Astrocyte (in vitro differentiated cells and primary cell): ENCODE data around the gene MGAT3. TPM values are rescaled to one million over a fixed set of nuclear protein-coding genes. Genes with fewer than 3 reads are reported as not detected.

Experiments
- DNase-seq: peaks from one replicate; pipeline ENCODE4 v3.0.0-alpha.2; 2010; ENCODE audit warnings: low read depth
- FAIRE-seq: peaks from 2 replicates; lab custom pipeline; 2011; peaks lifted over from hg19 to GRCh38; lab: Jason Lieb, UNC
- H2AFZ ChIP-seq: 2 replicates; pipeline ENCODE4 v1.6.0; 2012; ENCODE audit warnings: low read depth, low read length, inconsistent platforms
- H3K27ac ChIP-seq: 2 replicates; pipeline ENCODE4 v1.5.1; 2011; ENCODE audit warnings: low read depth, low read length, inconsistent platforms
- H3K27me3 ChIP-seq: 2 replicates; pipeline ENCODE4 v1.6.0; 2011; ENCODE audit warnings: low read length, inconsistent platforms; ENCODE audit not compliant: insufficient read depth
- H3K36me3 ChIP-seq: 2 replicates; pipeline ENCODE4 v1.5.1; 2011; ENCODE audit warnings: low read length, inconsistent platforms; ENCODE audit not compliant: insufficient read depth
- H3K4me1 ChIP-seq: 2 replicates; pipeline ENCODE4 v1.5.1; 2011; ENCODE audit warnings: low read length, inconsistent platforms; ENCODE audit not compliant: insufficient read depth
- H3K4me2 ChIP-seq: 2 replicates; pipeline ENCODE4 v1.6.0; 2012; ENCODE audit warnings: low read length, inconsistent platforms
- H3K4me3 ChIP-seq: 2 replicates; pipeline ENCODE4 v1.5.1; 2011; ENCODE audit warnings: low read depth, mild to moderate bottlenecking, low read length, inconsistent platforms; ENCODE audit not compliant: insufficient read depth
- H3K79me2 ChIP-seq: 2 replicates; pipeline ENCODE4 v1.6.0; 2012; ENCODE audit warnings: mild to moderate bottlenecking, low read length, inconsistent platforms; ENCODE audit not compliant: insufficient read depth
- H3K9ac ChIP-seq: 2 replicates; pipeline ENCODE4 v1.6.0; 2012; ENCODE audit warnings: mild to moderate bottlenecking, low read length, inconsistent platforms
- H3K9me3 ChIP-seq: 2 replicates; pipeline ENCODE4 v1.5.1; 2012; ENCODE audit warnings: low read depth, mild to moderate bottlenecking, low read length, inconsistent platforms; ENCODE audit not compliant: insufficient read depth
- H4K20me1 ChIP-seq: 2 replicates; pipeline ENCODE4 v1.6.0; 2012; ENCODE audit warnings: low read length, inconsistent platforms; ENCODE audit not compliant: insufficient read depth
- H3K27ac Mint-ChIP-seq: one replicate; pipeline ENCODE4 v1.8.0; 2021; ENCODE audit warnings: mild to moderate bottlenecking, mixed read lengths; ENCODE audit not compliant: unreplicated experiment
- H3K27me3 Mint-ChIP-seq: one replicate; pipeline ENCODE4 v1.8.0; 2021; ENCODE audit warnings: low read depth, mixed read lengths; ENCODE audit not compliant: unreplicated experiment
- H3K36me3 Mint-ChIP-seq: one replicate; pipeline ENCODE4 v1.8.0; 2021; ENCODE audit warnings: low read depth, mixed read lengths; ENCODE audit not compliant: unreplicated experiment
- H3K4me1 Mint-ChIP-seq: one replicate; pipeline ENCODE4 v1.8.0; 2021; ENCODE audit warnings: low read depth, mixed read lengths; ENCODE audit not compliant: unreplicated experiment
- H3K4me3 Mint-ChIP-seq: one replicate; pipeline ENCODE4 v1.8.0; 2021; ENCODE audit warnings: mild to moderate bottlenecking, moderate library complexity, mixed read lengths; ENCODE audit not compliant: unreplicated experiment
- H3K9me3 Mint-ChIP-seq: one replicate; pipeline ENCODE4 v1.8.0; 2021; ENCODE audit warnings: mild to moderate bottlenecking, mixed read lengths; ENCODE audit not compliant: unreplicated experiment
- CTCF ChIP-seq: IDR thresholded peaks from 2 replicates; pipeline ENCODE4 v1.5.1; 2011; ENCODE audit warnings: low read depth, mild to moderate bottlenecking, inconsistent platforms, low read length, moderate library complexity; ENCODE audit not compliant: insufficient read depth
- EZH2 ChIP-seq: IDR thresholded peaks from 2 replicates; pipeline ENCODE4 v1.6.1; 2012; ENCODE audit warnings: mild to moderate bottlenecking, low read length, inconsistent platforms; ENCODE audit not compliant: insufficient read depth
- total RNA-seq: library from RNA; stranded (reverse); gene quantifications from 2 replicates; pipeline ENCODE4 v1.2.1, GENCODE V29; 2021

MGAT3 gene
- total RNA-seq, 1 donor from 2014 or later = 7.9 TPM

GRCh38 chr22:39522567-39523300, 65.9 kb downstream of the MGAT3 start:
- TF ChIP-seq CTCF (no peak), EZH2 (no peak)
- H3K9me3 Mint-ChIP-seq = no peaks in the 10 kb centered on the region
- H3K27ac ChIP-seq = no peak overlapping the region

DNA sequence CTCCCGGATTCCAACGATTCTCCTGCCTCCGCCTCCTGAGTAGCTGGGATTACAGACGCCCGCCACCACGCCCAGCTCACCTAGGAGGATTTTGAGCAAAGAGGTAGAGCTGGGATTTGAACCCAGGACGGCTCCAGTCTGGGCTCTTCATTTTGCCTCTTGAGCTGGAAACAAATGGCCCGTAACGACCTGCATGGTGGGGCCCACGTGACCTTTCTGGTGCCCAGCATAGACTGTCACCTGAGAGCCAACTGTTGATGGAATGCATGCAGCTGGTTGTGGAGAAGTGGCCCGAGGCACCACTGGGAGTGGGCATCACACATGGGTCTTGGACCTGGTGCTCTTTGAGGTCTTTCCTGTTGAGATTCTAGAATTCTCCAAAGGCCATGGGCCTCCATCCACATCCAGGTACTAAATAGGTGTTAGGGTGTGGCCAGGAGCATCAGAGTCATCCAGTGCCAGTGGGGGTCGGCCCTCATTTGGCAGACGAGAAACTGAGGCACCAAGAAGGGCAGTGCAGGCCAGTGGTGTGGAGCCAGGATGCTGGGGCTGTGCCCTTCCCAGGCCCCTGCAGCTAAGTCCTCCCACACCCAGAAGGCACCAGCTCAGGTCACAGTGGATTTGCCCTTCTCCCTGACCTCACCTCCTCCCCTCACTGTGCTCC, 67.4 kb downstream of the MGAT3 start:
- H3K4me3 ChIP-seq = no peak overlapping the region
- peak overlapping the region; percentile 18 for H3K27ac Mint-ChIP-seq
- H4K20me1 ChIP-seq = peaks cover 82% of the 10 kb centered on the region
- H3K27ac ChIP-seq = no peak overlapping the region
- FAIRE-seq (no peak), DNase-seq (no peak)
- H3K27me3 ChIP-seq = no peaks in the 10 kb centered on the region
- no peaks in the 10 kb centered on the region for H3K9me3 Mint-ChIP-seq
- H3K4me2 ChIP-seq = peak overlapping the region; percentile 63
- peaks cover 23% of the 10 kb centered on the region for H3K4me1 Mint-ChIP-seq
- H3K79me2 ChIP-seq = peaks cover 67% of the 10 kb centered on the region
- H3K36me3 ChIP-seq = peaks cover 31% of the 10 kb centered on the region
- TF ChIP-seq EZH2 (no peak), CTCF (no peak)
- peaks cover 35% of the 10 kb centered on the region for H3K36me3 Mint-ChIP-seq
- no peaks in the 10 kb centered on the region for H3K27me3 Mint-ChIP-seq
- no peak overlapping the region for H3K9ac ChIP-seq
- no peaks in the 10 kb centered on the region for H3K9me3 ChIP-seq
- H3K4me3 Mint-ChIP-seq = peak overlapping the region; percentile 69
- peaks cover 15% of the 10 kb centered on the region for H3K4me1 ChIP-seq
- H2AFZ ChIP-seq = no peak overlapping the region

More at GRCh38 chr22:39522567-39523300, 65.9 kb downstream of the MGAT3 start:
- DNase-seq (peak; percentile 49), FAIRE-seq (no peak)
- H2AFZ ChIP-seq = no peak overlapping the region
- Mint-ChIP-seq H3K27me3 (no peaks in the 10 kb centered on the region), H3K4me1 (peaks cover 25% of the 10 kb centered on the region), H3K27ac (peak overlapping the region; percentile 100), H3K36me3 (peaks cover 35% of the 10 kb centered on the region), H3K4me3 (peak overlapping the region; percentile 93)
- peaks cover 15% of the 10 kb centered on the region for H3K4me1 ChIP-seq
- H4K20me1 ChIP-seq = peaks cover 68% of the 10 kb centered on the region
- peak overlapping the region; percentile 93 for H3K4me2 ChIP-seq
- H3K9me3 ChIP-seq = no peaks in the 10 kb centered on the region
- peak overlapping the region; percentile 99 for H3K4me3 ChIP-seq
- H3K27me3 ChIP-seq = no peaks in the 10 kb centered on the region
- H3K9ac ChIP-seq = peak overlapping the region; percentile 97
- peaks cover 68% of the 10 kb centered on the region for H3K79me2 ChIP-seq
- peaks cover 25% of the 10 kb centered on the region for H3K36me3 ChIP-seq
